Measurements from ENCODE around the gene GPX2. TPM values are rescaled to one million over a fixed set of nuclear protein-coding genes. Genes with fewer than 3 reads are reported as not detected.

The GPX2 gene
- total and polyA plus RNA-seq, 2 experiments from 2014 or later = not detected

- Histone ChIP-seq H3K27ac (no peak overlapping the region), H3K9me3 (ENCODE audit: low read depth) (no peaks in the 10 kb centered on the region), H3K36me3 (no peaks in the 10 kb centered on the region), H3K27me3 (no peaks in the 10 kb centered on the region), H3K4me3 (no peak overlapping the region), H3K4me1 (ENCODE audit: low read depth) (peaks cover 3% of the 10 kb centered on the region)
- TF ChIP-seq, protein P1, sequence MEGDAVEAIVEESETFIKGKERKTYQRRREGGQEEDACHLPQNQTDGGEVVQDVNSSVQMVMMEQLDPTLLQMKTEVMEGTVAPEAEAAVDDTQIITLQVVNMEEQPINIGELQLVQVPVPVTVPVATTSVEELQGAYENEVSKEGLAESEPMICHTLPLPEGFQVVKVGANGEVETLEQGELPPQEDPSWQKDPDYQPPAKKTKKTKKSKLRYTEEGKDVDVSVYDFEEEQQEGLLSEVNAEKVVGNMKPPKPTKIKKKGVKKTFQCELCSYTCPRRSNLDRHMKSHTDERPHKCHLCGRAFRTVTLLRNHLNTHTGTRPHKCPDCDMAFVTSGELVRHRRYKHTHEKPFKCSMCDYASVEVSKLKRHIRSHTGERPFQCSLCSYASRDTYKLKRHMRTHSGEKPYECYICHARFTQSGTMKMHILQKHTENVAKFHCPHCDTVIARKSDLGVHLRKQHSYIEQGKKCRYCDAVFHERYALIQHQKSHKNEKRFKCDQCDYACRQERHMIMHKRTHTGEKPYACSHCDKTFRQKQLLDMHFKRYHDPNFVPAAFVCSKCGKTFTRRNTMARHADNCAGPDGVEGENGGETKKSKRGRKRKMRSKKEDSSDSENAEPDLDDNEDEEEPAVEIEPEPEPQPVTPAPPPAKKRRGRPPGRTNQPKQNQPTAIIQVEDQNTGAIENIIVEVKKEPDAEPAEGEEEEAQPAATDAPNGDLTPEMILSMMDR (IDR thresholded peaks at IDR 0.05; ENCODE audit: low read depth, low read length) = peak; percentile 63
- DNase-seq (ENCODE audit: low read depth in 1 of 2, low spot score in 1 of 2) = peak; percentile 54 to 77
Observed at GRCh38 chr14:64983439-64984310, 41.1 kb upstream of the GPX2 start.

- no peaks in the 10 kb centered on the region for H3K36me3 ChIP-seq
- no peak overlapping the region for H3K27ac ChIP-seq
- H3K4me3 ChIP-seq = no peak overlapping the region
- no peaks in the 10 kb centered on the region for H3K4me1 ChIP-seq (ENCODE audit: low read depth)
- no peaks in the 10 kb centered on the region for H3K9me3 ChIP-seq (ENCODE audit: low read depth)
- TF ChIP-seq, protein P1 (IDR thresholded peaks at IDR 0.05; ENCODE audit: low read depth, low read length) = no peak
- peak in 1 of 2 donors; percentile 21 for DNase-seq (ENCODE audit: low read depth in 1 of 2, low spot score in 1 of 2)
- H3K27me3 ChIP-seq = no peaks in the 10 kb centered on the region
Observed at GRCh38 chr14:64979336-64980074, 37.0 kb upstream of the GPX2 start.

GRCh38 chr14:64974563-64974962 is 32.0 kb upstream of the GPX2 start:
- no peak overlapping the region for H3K4me3 ChIP-seq
- no peaks in the 10 kb centered on the region for H3K9me3 ChIP-seq (ENCODE audit: low read depth)
- DNase-seq (ENCODE audit: low read depth in 1 of 2, low spot score in 1 of 2) = no peak
- H3K36me3 ChIP-seq = no peaks in the 10 kb centered on the region
- TF ChIP-seq, protein P1 (IDR thresholded peaks at IDR 0.05; ENCODE audit: low read depth, low read length) = no peak
- H3K27ac ChIP-seq = no peak overlapping the region
- no peaks in the 10 kb centered on the region for H3K4me1 ChIP-seq (ENCODE audit: low read depth)
- peaks cover 7% of the 10 kb centered on the region for H3K27me3 ChIP-seq

DNA sequence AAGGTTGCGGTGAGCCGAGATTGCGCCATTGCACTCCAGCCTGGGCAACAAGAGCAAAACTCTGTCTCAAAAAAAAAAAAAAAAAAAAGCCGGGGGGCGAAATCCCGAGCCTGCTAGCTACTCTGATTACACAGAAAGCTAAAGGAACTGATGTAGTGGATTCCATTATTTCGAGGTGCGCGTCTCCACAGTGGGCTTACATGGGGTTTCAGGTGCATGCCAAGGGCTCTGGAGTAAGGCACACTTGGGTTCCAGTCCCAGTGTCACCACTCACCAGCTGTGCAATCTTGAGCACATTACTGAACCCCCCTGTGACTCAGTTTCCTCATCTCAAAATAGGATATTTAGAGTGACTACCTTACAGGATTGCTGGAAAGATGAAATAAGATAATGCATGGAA is 31.3 kb upstream of the GPX2 start:
- H3K9me3 ChIP-seq (ENCODE audit: low read depth) = no peaks in the 10 kb centered on the region
- peaks cover 7% of the 10 kb centered on the region for H3K27me3 ChIP-seq
- no peak overlapping the region for H3K27ac ChIP-seq
- TF ChIP-seq, protein P1 (IDR thresholded peaks at IDR 0.05; ENCODE audit: low read depth, low read length) = no peak
- no peaks in the 10 kb centered on the region for H3K36me3 ChIP-seq
- no peak overlapping the region for H3K4me3 ChIP-seq
- no peak for DNase-seq (ENCODE audit: low read depth in 1 of 2, low spot score in 1 of 2)
- H3K4me1 ChIP-seq (ENCODE audit: low read depth) = no peaks in the 10 kb centered on the region

- no peaks in the 10 kb centered on the region for H3K9me3 ChIP-seq (ENCODE audit: low read depth)
- no peak for DNase-seq (ENCODE audit: low read depth in 1 of 2, low spot score in 1 of 2)
- H3K4me3 ChIP-seq = no peak overlapping the region
- H3K36me3 ChIP-seq = no peaks in the 10 kb centered on the region
- peaks cover 7% of the 10 kb centered on the region for H3K27me3 ChIP-seq
- H3K27ac ChIP-seq = no peak overlapping the region
- TF ChIP-seq, protein P1 (IDR thresholded peaks at IDR 0.05; ENCODE audit: low read depth, low read length) = no peak
- no peaks in the 10 kb centered on the region for H3K4me1 ChIP-seq (ENCODE audit: low read depth)
Observed at GRCh38 chr14:64973026-64973442, 30.5 kb upstream of the GPX2 start.
